ENCODE data around the gene HRH1. TPM values are rescaled to one million over a fixed set of nuclear protein-coding genes. Genes with fewer than 3 reads are reported as not detected.

The HRH1 gene
- total RNA-seq, 2 donors from 2014 or later = 7.2 to 20.4 TPM

- H3K9me3 ChIP-seq = no peaks in the 10 kb centered on the region
- TF ChIP-seq CTCF (IDR thresholded peaks at IDR 0.05) = no peak
- H3K4me3 ChIP-seq = no peak overlapping the region
- no peaks in the 10 kb centered on the region for H3K4me1 ChIP-seq
- H3K36me3 ChIP-seq = no peaks in the 10 kb centered on the region
- no peaks in the 10 kb centered on the region for H3K27me3 ChIP-seq
- DNase-seq = no peak
- no peak overlapping the region for H3K9ac ChIP-seq (ENCODE audit: low read depth in 2 of 2, low read length in 2 of 2)
- no peak overlapping the region for H3K27ac ChIP-seq
- intact Hi-C loops (cut with DNase I) = no loop called here
Measured at GRCh38 chr3:11285471-11285870, 131.2 kb downstream of the HRH1 start.

- TF ChIP-seq CTCF (IDR thresholded peaks at IDR 0.05) = no peak
- Histone ChIP-seq H3K27me3 (no peaks in the 10 kb centered on the region), H3K9me3 (no peaks in the 10 kb centered on the region), H3K9ac (ENCODE audit: low read depth in 2 of 2, low read length in 2 of 2) (peak overlapping the region in 1 of 2 donors; percentile 41), H3K27ac (peak overlapping the region; percentile 38), H3K4me3 (no peak overlapping the region), H3K36me3 (no peaks in the 10 kb centered on the region), H3K4me1 (no peaks in the 10 kb centered on the region)
- no peak for DNase-seq
- intact Hi-C loops (cut with DNase I) = no loop called here
Measured at GRCh38 chr3:11287404-11287803, 133.1 kb downstream of the HRH1 start.

GRCh38 chr3:11288021-11288491 lies 133.8 kb downstream of the HRH1 start:
- Histone ChIP-seq H3K36me3 (no peaks in the 10 kb centered on the region), H3K27ac (peak overlapping the region; percentile 73), H3K4me3 (no peak overlapping the region), H3K4me1 (no peaks in the 10 kb centered on the region), H3K27me3 (no peaks in the 10 kb centered on the region), H3K9ac (ENCODE audit: low read depth in 2 of 2, low read length in 2 of 2) (no peak overlapping the region), H3K9me3 (no peaks in the 10 kb centered on the region)
- no peak for TF ChIP-seq CTCF (IDR thresholded peaks at IDR 0.05)
- intact Hi-C loops (cut with DNase I) = no loop called here
- DNase-seq = no peak

GRCh38 chr3:11288786-11289637 lies 134.7 kb downstream of the HRH1 start:
- intact Hi-C loops (cut with DNase I) = no loop called here
- Histone ChIP-seq H3K9ac (ENCODE audit: low read depth in 2 of 2, low read length in 2 of 2) (peak overlapping the region in 1 of 2 donors; percentile 3), H3K4me3 (no peak overlapping the region), H3K36me3 (no peaks in the 10 kb centered on the region), H3K9me3 (no peaks in the 10 kb centered on the region), H3K27ac (peak overlapping the region; percentile 73), H3K4me1 (no peaks in the 10 kb centered on the region), H3K27me3 (no peaks in the 10 kb centered on the region)
- TF ChIP-seq CTCF (IDR thresholded peaks at IDR 0.05) = no peak
- DNase-seq = no peak

- no peaks in the 10 kb centered on the region for H3K4me1 ChIP-seq
- intact Hi-C loops (cut with DNase I) = no loop called here
Measured at GRCh38 chr3:11289864-11290263, 135.6 kb downstream of the HRH1 start.

More at GRCh38 chr3:11289864-11290263, 135.6 kb downstream of the HRH1 start:
- Histone ChIP-seq H3K36me3 (no peaks in the 10 kb centered on the region), H3K4me3 (no peak overlapping the region), H3K27me3 (no peaks in the 10 kb centered on the region), H3K9me3 (no peaks in the 10 kb centered on the region), H3K27ac (peak overlapping the region; percentile 73), H3K9ac (ENCODE audit: low read depth in 2 of 2, low read length in 2 of 2) (no peak overlapping the region)
- no peak for TF ChIP-seq CTCF (IDR thresholded peaks at IDR 0.05)
- no peak for DNase-seq
